Effector memory CD4-positive, alpha-beta T cell (primary cell): Measurements from ENCODE around the gene VRK1.

Experiments
- DNase-seq, 3 donors: peaks; one replicate each; pipeline ENCODE4 v3.0.0-alpha.2; 2020
- H3K27ac ChIP-seq: 2 replicates; pipeline ENCODE4 v1.7.0; 2013; ENCODE audit warnings: mild to moderate bottlenecking, low read length, moderate library complexity; ENCODE audit not compliant: insufficient read depth, poor library complexity, severe bottlenecking
- H3K27me3 ChIP-seq: replicated peaks from 2 replicates; pipeline ENCODE4 v1.7.0; 2013; ENCODE audit warnings: mild to moderate bottlenecking, low read length; ENCODE audit not compliant: insufficient read depth, control insufficient read depth, poor library complexity, severe bottlenecking
- H3K36me3 ChIP-seq: 2 replicates; pipeline ENCODE4 v1.7.0; 2013; ENCODE audit warnings: mild to moderate bottlenecking, low read length, moderate library complexity; ENCODE audit not compliant: control insufficient read depth, insufficient read depth
- H3K4me1 ChIP-seq: 2 replicates; pipeline ENCODE4 v1.7.0; 2013; ENCODE audit warnings: low read length, mild to moderate bottlenecking; ENCODE audit not compliant: control insufficient read depth, insufficient read depth, poor library complexity, severe bottlenecking
- H3K4me3 ChIP-seq: 2 replicates; pipeline ENCODE4 v1.7.0; 2013; ENCODE audit warnings: low read length, low read depth, mild to moderate bottlenecking; ENCODE audit not compliant: insufficient read depth, poor library complexity, severe bottlenecking
- H3K9me3 ChIP-seq: 2 replicates; pipeline ENCODE4 v1.7.0; 2013; ENCODE audit warnings: mild to moderate bottlenecking, low read length, moderate library complexity; ENCODE audit not compliant: control insufficient read depth

Gene VRK1

DNA sequence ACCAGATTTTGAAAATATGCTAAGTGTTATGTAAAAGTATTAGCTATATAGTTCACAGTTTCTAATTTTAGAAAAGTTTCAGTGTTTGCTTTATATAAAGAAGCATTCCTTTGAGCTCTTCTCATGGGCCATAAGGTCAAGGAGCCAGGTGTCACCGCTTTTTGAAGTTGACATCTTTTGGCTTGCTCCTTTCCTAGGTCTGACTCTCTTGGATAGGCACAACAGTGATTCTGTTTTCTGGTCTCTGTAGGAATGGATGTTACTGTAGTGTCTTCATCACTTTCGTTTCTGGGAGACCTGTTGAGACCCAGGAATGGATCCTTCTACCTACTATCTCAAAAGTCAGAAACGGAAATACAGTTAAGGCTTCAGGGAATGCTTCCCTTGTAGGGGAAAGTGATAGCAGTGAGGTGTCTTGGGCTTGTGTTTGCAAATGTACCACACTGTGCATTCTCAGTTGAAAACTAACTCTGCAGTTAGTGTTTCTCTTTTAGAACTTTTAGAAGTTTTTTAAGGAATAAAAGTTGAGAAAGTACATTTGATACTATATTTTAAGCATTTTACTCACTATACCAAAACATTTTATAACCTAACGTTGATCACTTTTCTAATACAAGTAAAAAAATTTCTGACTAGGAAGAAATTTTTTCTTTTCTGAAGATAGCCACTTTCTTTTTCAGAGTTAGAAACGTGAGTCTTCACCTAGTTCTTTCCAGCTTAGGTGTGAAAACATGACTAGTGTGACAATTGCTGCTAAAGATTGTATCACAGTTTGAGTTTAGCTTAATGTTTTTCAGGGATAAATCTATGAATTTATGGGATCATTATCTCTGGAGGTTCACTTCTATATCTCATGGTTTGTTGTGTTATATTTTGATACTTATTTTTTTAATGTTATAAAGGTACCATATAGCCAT lies 20.8 kb downstream of the VRK1 start:
- Histone ChIP-seq H3K36me3 (no peaks in the 10 kb centered on the region), H3K9me3 (no peaks in the 10 kb centered on the region), H3K4me3 (no peak overlapping the region), H3K27ac (no peak overlapping the region), H3K4me1 (no peaks in the 10 kb centered on the region), H3K27me3 (no peaks in the 10 kb centered on the region)
- no peak for DNase-seq

DNA sequence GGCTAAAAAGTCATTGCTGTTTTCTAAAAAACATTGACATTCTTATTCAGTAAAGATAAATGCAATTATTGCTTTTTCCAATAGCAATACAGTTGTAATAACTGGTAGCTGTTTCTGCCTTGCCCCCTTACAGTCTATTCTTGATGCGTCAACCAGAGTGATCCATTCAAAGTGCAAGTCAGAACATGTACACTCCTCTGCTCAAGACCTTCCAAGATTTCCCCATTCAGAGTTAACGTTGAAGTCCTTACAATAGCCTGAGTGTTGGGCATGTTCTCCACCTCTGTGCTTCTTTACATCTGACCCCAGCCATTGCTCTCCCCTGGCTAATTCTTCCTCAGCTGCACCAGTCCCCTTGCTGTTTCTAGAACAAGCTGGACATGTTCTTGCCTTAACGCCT lies 24.3 kb downstream of the VRK1 start:
- H3K27me3 ChIP-seq, result no peaks in the 10 kb centered on the region
- H3K4me1 ChIP-seq, result no peaks in the 10 kb centered on the region
- no peak for DNase-seq
- no peak overlapping the region for H3K4me3 ChIP-seq
- H3K36me3 ChIP-seq, result no peaks in the 10 kb centered on the region
- no peaks in the 10 kb centered on the region for H3K9me3 ChIP-seq
- no peak overlapping the region for H3K27ac ChIP-seq

DNA sequence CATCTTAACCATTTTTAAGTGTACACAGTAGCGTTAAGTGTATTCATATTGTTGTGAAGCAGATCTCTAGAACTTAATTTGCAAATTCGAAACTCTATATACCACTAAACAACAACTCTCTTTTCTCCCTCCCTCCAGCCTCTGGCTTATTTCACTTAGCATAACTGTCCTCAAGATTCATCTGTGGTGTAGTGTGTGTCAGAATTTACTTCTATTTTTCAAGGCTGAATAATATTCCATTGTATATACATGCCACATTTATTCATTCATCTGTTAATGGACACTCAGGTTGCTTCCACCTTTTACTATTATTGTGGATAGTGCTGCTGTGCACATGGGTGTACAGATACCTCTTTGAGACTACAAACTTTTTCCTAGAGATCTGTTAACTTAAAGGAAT lies 26.5 kb downstream of the VRK1 start:
- H3K4me3 ChIP-seq, result no peak overlapping the region
- H3K9me3 ChIP-seq, result no peaks in the 10 kb centered on the region
- H3K4me1 ChIP-seq, result no peaks in the 10 kb centered on the region
- DNase-seq, result no peak
- no peak overlapping the region for H3K27ac ChIP-seq
- H3K36me3 ChIP-seq, result no peaks in the 10 kb centered on the region
- no peaks in the 10 kb centered on the region for H3K27me3 ChIP-seq

DNA sequence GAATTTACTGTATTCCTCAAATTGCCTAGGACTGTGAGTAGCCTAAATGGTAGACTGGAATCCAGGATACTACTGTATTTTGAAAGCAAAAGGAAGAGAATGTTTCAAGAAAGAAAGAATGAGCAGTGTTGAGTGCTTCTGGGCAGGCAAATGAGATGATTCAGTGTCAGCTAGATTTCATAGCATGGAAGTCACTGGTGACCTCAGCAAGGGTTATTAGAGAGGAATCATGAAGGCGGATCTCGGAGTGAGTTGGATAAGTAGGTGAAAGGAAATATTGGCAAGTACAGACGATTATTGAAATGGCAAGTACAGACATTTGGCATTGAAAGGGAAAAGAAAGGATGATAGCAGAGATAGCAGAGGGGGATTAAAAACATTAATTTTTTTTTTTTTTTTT lies 27.1 kb downstream of the VRK1 start:
- H3K4me3 ChIP-seq, result no peak overlapping the region
- no peaks in the 10 kb centered on the region for H3K36me3 ChIP-seq
- no peak for DNase-seq
- no peaks in the 10 kb centered on the region for H3K4me1 ChIP-seq
- H3K9me3 ChIP-seq, result peaks cover 1% of the 10 kb centered on the region
- no peak overlapping the region for H3K27ac ChIP-seq
- H3K27me3 ChIP-seq, result no peaks in the 10 kb centered on the region

DNA sequence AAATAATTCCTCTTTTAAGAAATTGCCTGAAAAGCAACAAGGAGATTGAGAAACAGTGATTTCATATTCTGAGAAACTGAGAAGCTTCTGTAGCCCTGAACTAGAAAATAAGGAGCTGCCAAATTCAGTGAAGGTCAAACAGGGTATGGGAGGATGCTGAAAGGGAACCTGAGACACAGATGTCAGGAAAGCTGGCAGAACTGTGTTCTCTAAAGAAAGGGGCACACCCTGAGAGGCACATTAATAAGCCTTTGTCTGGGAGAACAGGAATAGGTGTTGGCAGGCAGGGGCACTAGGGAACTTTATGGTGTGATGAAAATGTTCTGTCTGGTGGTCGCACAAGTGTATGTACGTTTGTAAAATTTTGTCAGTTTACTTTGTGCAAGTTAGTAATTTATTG lies 29.6 kb downstream of the VRK1 start:
- H3K4me1 ChIP-seq, result no peaks in the 10 kb centered on the region
- H3K27ac ChIP-seq, result no peak overlapping the region
- no peak for DNase-seq
- H3K27me3 ChIP-seq, result no peaks in the 10 kb centered on the region
- no peak overlapping the region for H3K4me3 ChIP-seq
- H3K36me3 ChIP-seq, result no peaks in the 10 kb centered on the region
- H3K9me3 ChIP-seq, result peaks cover 4% of the 10 kb centered on the region

- no peaks in the 10 kb centered on the region for H3K27me3 ChIP-seq
- H3K4me3 ChIP-seq, result no peak overlapping the region
- H3K27ac ChIP-seq, result no peak overlapping the region
- no peaks in the 10 kb centered on the region for H3K36me3 ChIP-seq
- H3K9me3 ChIP-seq, result peaks cover 4% of the 10 kb centered on the region
- no peaks in the 10 kb centered on the region for H3K4me1 ChIP-seq
- DNase-seq, result no peak
These were observed 30.1 kb downstream of the VRK1 start for GRCh38 chr14:96827290-96827689.

GRCh38 chr14:96829791-96830190 lies 32.6 kb downstream of the VRK1 start:
- H3K27ac ChIP-seq, result no peak overlapping the region
- no peaks in the 10 kb centered on the region for H3K4me1 ChIP-seq
- DNase-seq, result no peak
- no peaks in the 10 kb centered on the region for H3K36me3 ChIP-seq
- no peaks in the 10 kb centered on the region for H3K27me3 ChIP-seq
- no peak overlapping the region for H3K4me3 ChIP-seq
- peaks cover 4% of the 10 kb centered on the region for H3K9me3 ChIP-seq

GRCh38 chr14:96830946-96831345 lies 33.8 kb downstream of the VRK1 start:
- Histone ChIP-seq H3K9me3 (peaks cover 4% of the 10 kb centered on the region), H3K36me3 (no peaks in the 10 kb centered on the region), H3K27ac (no peak overlapping the region), H3K27me3 (no peaks in the 10 kb centered on the region), H3K4me3 (no peak overlapping the region), H3K4me1 (no peaks in the 10 kb centered on the region)
- no peak for DNase-seq

DNA sequence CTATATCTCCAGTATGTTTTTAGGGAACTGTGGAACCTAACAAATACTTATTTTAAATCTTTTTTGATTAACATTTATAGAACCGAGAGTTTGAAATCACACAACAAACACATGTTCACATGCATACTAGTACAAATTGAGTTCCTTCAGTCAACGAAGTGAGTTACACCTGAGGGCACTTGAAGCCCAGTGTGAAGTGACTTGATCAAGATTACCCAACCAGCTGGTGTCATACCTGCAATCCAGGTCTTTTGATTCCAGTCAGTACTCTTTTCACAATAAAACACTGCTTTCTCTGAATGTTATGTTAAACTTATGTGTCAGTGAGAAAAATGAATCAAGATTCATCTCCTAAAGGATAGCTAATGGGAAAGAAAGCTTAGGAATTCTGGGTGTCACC lies 35.2 kb downstream of the VRK1 start:
- no peak overlapping the region for H3K27ac ChIP-seq
- no peaks in the 10 kb centered on the region for H3K36me3 ChIP-seq
- no peak for DNase-seq
- no peaks in the 10 kb centered on the region for H3K4me1 ChIP-seq
- no peak overlapping the region for H3K4me3 ChIP-seq
- H3K27me3 ChIP-seq, result no peaks in the 10 kb centered on the region
- H3K9me3 ChIP-seq, result peaks cover 4% of the 10 kb centered on the region

DNA sequence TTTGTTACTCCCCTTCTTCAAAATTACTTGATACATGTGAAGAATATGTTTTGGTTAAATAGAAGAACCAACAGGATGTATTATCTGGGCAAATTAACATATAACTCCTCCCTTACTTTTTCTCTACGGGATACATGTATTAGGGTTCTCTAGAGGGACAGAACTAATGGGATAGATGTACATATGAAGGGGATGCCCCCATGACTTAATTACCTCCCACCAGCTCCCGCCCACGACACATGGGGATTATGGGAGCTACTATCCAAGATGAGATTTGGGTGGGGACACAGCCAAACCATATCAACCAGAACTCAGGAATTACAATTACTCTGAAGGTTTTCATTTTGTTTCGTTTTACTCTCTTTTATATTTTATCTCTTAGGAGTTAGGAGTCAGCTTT lies 41.3 kb downstream of the VRK1 start:
- H3K27ac ChIP-seq, result no peak overlapping the region
- DNase-seq, result no peak
- peaks cover 3% of the 10 kb centered on the region for H3K36me3 ChIP-seq
- no peaks in the 10 kb centered on the region for H3K4me1 ChIP-seq
- H3K9me3 ChIP-seq, result no peaks in the 10 kb centered on the region
- H3K27me3 ChIP-seq, result no peaks in the 10 kb centered on the region
- no peak overlapping the region for H3K4me3 ChIP-seq
